Activated naive CD4-positive, alpha-beta T cell treated with anti-CD3 and anti-CD28 coated beads for 36 hours (primary cell): ENCODE results near the gene FBLN1. TPM values are rescaled to one million over a fixed set of nuclear protein-coding genes. Genes with fewer than 3 reads are reported as not detected.

ENCODE experiments used
- CTCF ChIA-PET: fragments of 350-600 bp; sonication (Branson Sonifier 250); formaldehyde crosslinking; loops from one replicate; lab custom pipeline; 2021; ENCODE audit warnings: antibody characterized with exemption; lab: Charles Lee
- DNase-seq: peaks from one replicate; pipeline ENCODE4 v3.0.0-alpha.2; 2020
- H3K27ac Mint-ChIP-seq: one replicate; pipeline ENCODE4 v1.8.0; 2021; ENCODE audit warnings: mild to moderate bottlenecking, mixed read lengths
- H3K27me3 Mint-ChIP-seq: one replicate; pipeline ENCODE4 v1.8.0; 2021; ENCODE audit warnings: low read depth, mixed read lengths
- H3K36me3 Mint-ChIP-seq: one replicate; pipeline ENCODE4 v1.8.0; 2021; ENCODE audit warnings: low read depth, mixed read lengths
- H3K4me1 Mint-ChIP-seq: one replicate; pipeline ENCODE4 v1.8.0; 2021; ENCODE audit warnings: low read depth, mixed read lengths
- H3K4me3 Mint-ChIP-seq: one replicate; pipeline ENCODE4 v1.8.0; 2021; ENCODE audit warnings: mild to moderate bottlenecking, moderate library complexity, mixed read lengths
- H3K9me3 Mint-ChIP-seq: one replicate; pipeline ENCODE4 v1.8.0; 2021; ENCODE audit warnings: mixed read lengths
- intact Hi-C: fragments of 100-400 bp; cut with micrococcal nuclease; formaldehyde crosslinking; loops from one replicate; pipeline ENCODE4 v1.15.1; 2023
- total RNA-seq, 2 experiments: library from RNA; stranded (reverse); gene quantifications; one replicate each; pipeline ENCODE4 v1.2.3, GENCODE V29; 2021

The FBLN1 gene
- total RNA-seq, 2 experiments from 2014 or later, result not detected

GRCh38 chr22:45548247-45548840 is 45.7 kb downstream of the FBLN1 start:
- Mint-ChIP-seq H3K4me3 (no peak overlapping the region), H3K4me1 (no peaks in the 10 kb centered on the region), H3K9me3 (no peaks in the 10 kb centered on the region), H3K27ac (no peak overlapping the region), H3K27me3 (no peaks in the 10 kb centered on the region), H3K36me3 (no peaks in the 10 kb centered on the region)
- CTCF ChIA-PET, result interaction anchor here (0.6 kb wide), 1 partner anchor 483 kb away, joined by 3 read pairs; no protein-coding TSS in a partner anchor
- intact Hi-C loops, result no loop called here
- no peak for DNase-seq

- H3K27me3 Mint-ChIP-seq, result peaks cover 2% of the 10 kb centered on the region
- H3K4me3 Mint-ChIP-seq, result no peak overlapping the region
- H3K4me1 Mint-ChIP-seq, result peaks cover 1% of the 10 kb centered on the region
- H3K9me3 Mint-ChIP-seq, result no peaks in the 10 kb centered on the region
- CTCF ChIA-PET, result no interaction called here
- intact Hi-C loops, result no loop called here
- no peak for DNase-seq
- H3K36me3 Mint-ChIP-seq, result no peaks in the 10 kb centered on the region
- H3K27ac Mint-ChIP-seq, result no peak overlapping the region
These were observed 46.5 kb downstream of the FBLN1 start for GRCh38 chr22:45548991-45549761.

GRCh38 chr22:45549762-45550378 is 47.2 kb downstream of the FBLN1 start:
- Mint-ChIP-seq H3K27ac (no peak overlapping the region), H3K36me3 (no peaks in the 10 kb centered on the region), H3K4me1 (peaks cover 1% of the 10 kb centered on the region), H3K27me3 (peaks cover 2% of the 10 kb centered on the region), H3K4me3 (no peak overlapping the region), H3K9me3 (no peaks in the 10 kb centered on the region)
- no peak for DNase-seq
- CTCF ChIA-PET, result no interaction called here
- intact Hi-C loops, result loop anchor here (5.0 kb wide), 1 partner anchor 448 kb away; no protein-coding TSS in a partner anchor

- H3K27ac Mint-ChIP-seq, result no peak overlapping the region
- no peaks in the 10 kb centered on the region for H3K36me3 Mint-ChIP-seq
- peaks cover 4% of the 10 kb centered on the region for H3K27me3 Mint-ChIP-seq
- no peak overlapping the region for H3K4me3 Mint-ChIP-seq
- DNase-seq, result no peak
- intact Hi-C loops, result loop anchor here (5.0 kb wide), 1 partner anchor 448 kb away; no protein-coding TSS in a partner anchor
- CTCF ChIA-PET, result no interaction called here
- H3K9me3 Mint-ChIP-seq, result no peaks in the 10 kb centered on the region
- peaks cover 1% of the 10 kb centered on the region for H3K4me1 Mint-ChIP-seq
These were observed 47.7 kb downstream of the FBLN1 start for GRCh38 chr22:45550416-45550815.

- no peak for DNase-seq
- intact Hi-C loops, result loop anchor here (5.0 kb wide), 1 partner anchor 449 kb away; no protein-coding TSS in a partner anchor
- Mint-ChIP-seq H3K4me3 (no peak overlapping the region), H3K4me1 (peaks cover 1% of the 10 kb centered on the region), H3K27me3 (peaks cover 6% of the 10 kb centered on the region), H3K27ac (no peak overlapping the region), H3K36me3 (no peaks in the 10 kb centered on the region), H3K9me3 (no peaks in the 10 kb centered on the region)
- CTCF ChIA-PET, result interaction anchor here (0.6 kb wide), 1 partner anchor 542 kb away, joined by 3 read pairs; no protein-coding TSS in a partner anchor
These were observed 48.2 kb downstream of the FBLN1 start for GRCh38 chr22:45550891-45551290.

- DNase-seq, result no peak
- CTCF ChIA-PET, result interaction anchor here (0.6 kb wide), 1 partner anchor 542 kb away, joined by 3 read pairs; no protein-coding TSS in a partner anchor
- Mint-ChIP-seq H3K4me1 (peaks cover 1% of the 10 kb centered on the region), H3K27me3 (peaks cover 6% of the 10 kb centered on the region), H3K9me3 (no peaks in the 10 kb centered on the region), H3K36me3 (no peaks in the 10 kb centered on the region), H3K27ac (no peak overlapping the region), H3K4me3 (no peak overlapping the region)
- intact Hi-C loops, result loop anchor here (5.0 kb wide), 1 partner anchor 449 kb away; no protein-coding TSS in a partner anchor
These were observed 48.8 kb downstream of the FBLN1 start for GRCh38 chr22:45551310-45552016.

GRCh38 chr22:45552017-45552411 is 49.3 kb downstream of the FBLN1 start:
- H3K4me3 Mint-ChIP-seq, result no peak overlapping the region
- H3K4me1 Mint-ChIP-seq, result peaks cover 1% of the 10 kb centered on the region
- intact Hi-C loops, result loop anchor here (5.0 kb wide), 1 partner anchor 450 kb away; no protein-coding TSS in a partner anchor
- peaks cover 6% of the 10 kb centered on the region for H3K27me3 Mint-ChIP-seq
- DNase-seq, result no peak
- CTCF ChIA-PET, result interaction anchor here (1.4 kb wide), 1 partner anchor 111 kb away, joined by 3 read pairs; no protein-coding TSS in a partner anchor
- H3K27ac Mint-ChIP-seq, result no peak overlapping the region
- no peaks in the 10 kb centered on the region for H3K36me3 Mint-ChIP-seq
- no peaks in the 10 kb centered on the region for H3K9me3 Mint-ChIP-seq

- DNase-seq, result no peak
- no peak overlapping the region for H3K27ac Mint-ChIP-seq
- CTCF ChIA-PET, result interaction anchor here (0.6 to 1.4 kb wide), 2 partner anchors 112 to 516 kb away, joined by 3 to 5 read pairs; no protein-coding TSS in a partner anchor
These were observed 50.1 kb downstream of the FBLN1 start for GRCh38 chr22:45552580-45553350.

GRCh38 chr22:45553351-45554039 is 50.8 kb downstream of the FBLN1 start:
- Mint-ChIP-seq H3K4me1 (peaks cover 1% of the 10 kb centered on the region), H3K9me3 (no peaks in the 10 kb centered on the region), H3K27me3 (peaks cover 6% of the 10 kb centered on the region), H3K36me3 (no peaks in the 10 kb centered on the region), H3K27ac (no peak overlapping the region), H3K4me3 (no peak overlapping the region)
- DNase-seq, result peak; percentile 73
- CTCF ChIA-PET, result interaction anchor here (0.6 to 1.4 kb wide), 9 partner anchors 12 to 515 kb away, joined by 3 to 5 read pairs (median 3); no protein-coding TSS in a partner anchor
- intact Hi-C loops, result loop anchor here (1.0 to 5.0 kb wide), 3 partner anchors 112 to 451 kb away; no protein-coding TSS in a partner anchor

More at GRCh38 chr22:45552580-45553350, 50.1 kb downstream of the FBLN1 start:
- intact Hi-C loops, result loop anchor here (1.0 to 5.0 kb wide), 3 partner anchors 111 to 450 kb away; no protein-coding TSS in a partner anchor
- no peak overlapping the region for H3K4me3 Mint-ChIP-seq
- peaks cover 1% of the 10 kb centered on the region for H3K4me1 Mint-ChIP-seq
- no peaks in the 10 kb centered on the region for H3K9me3 Mint-ChIP-seq
- H3K36me3 Mint-ChIP-seq, result no peaks in the 10 kb centered on the region
- peaks cover 6% of the 10 kb centered on the region for H3K27me3 Mint-ChIP-seq

GRCh38 chr22:45554040-45554406 is 51.3 kb downstream of the FBLN1 start:
- CTCF ChIA-PET, result interaction anchor here (0.7 to 1.2 kb wide), 8 partner anchors 11 to 149 kb away, joined by 3 to 5 read pairs (median 3); no protein-coding TSS in a partner anchor
- no peaks in the 10 kb centered on the region for H3K36me3 Mint-ChIP-seq
- intact Hi-C loops, result loop anchor here (5.0 kb wide), 1 partner anchor 452 kb away; no protein-coding TSS in a partner anchor

More at GRCh38 chr22:45554040-45554406, 51.3 kb downstream of the FBLN1 start:
- Mint-ChIP-seq H3K4me1 (peaks cover 1% of the 10 kb centered on the region), H3K9me3 (peaks cover 2% of the 10 kb centered on the region), H3K27me3 (peaks cover 6% of the 10 kb centered on the region), H3K4me3 (no peak overlapping the region), H3K27ac (no peak overlapping the region)
- no peak for DNase-seq
